ENCODE results near the gene RHBDL2.

The RHBDL2 gene

GRCh38 chr1:38905985-38906384, 35.6 kb downstream of the RHBDL2 start:
- no peak overlapping the region for H3K4me3 ChIP-seq (ENCODE audit: low read depth in 1 of 2, low read length in 2 of 2)
- H3K4me1 ChIP-seq (ENCODE audit: insufficient read depth, low read length), result no peaks in the 10 kb centered on the region
- no peak overlapping the region for H3K9ac ChIP-seq (ENCODE audit: low read length)
- no peaks in the 10 kb centered on the region for H3K27me3 ChIP-seq (ENCODE audit: control insufficient read depth in 1 of 2, insufficient read depth in 2 of 2, low read length in 2 of 2)
- H3K36me3 ChIP-seq (ENCODE audit: insufficient read depth, low read length), result no peaks in the 10 kb centered on the region
- H3K9me3 ChIP-seq (ENCODE audit: low read length), result no peaks in the 10 kb centered on the region
- no peak overlapping the region for H3K27ac ChIP-seq (ENCODE audit: low read depth, low read length)

GRCh38 chr1:38899560-38899959, 42.1 kb downstream of the RHBDL2 start:
- H3K27me3 ChIP-seq (ENCODE audit: control insufficient read depth in 1 of 2, insufficient read depth in 2 of 2, low read length in 2 of 2), result no peaks in the 10 kb centered on the region
- H3K4me3 ChIP-seq (ENCODE audit: low read depth in 1 of 2, low read length in 2 of 2), result no peak overlapping the region
- no peaks in the 10 kb centered on the region for H3K36me3 ChIP-seq (ENCODE audit: insufficient read depth, low read length)
- no peaks in the 10 kb centered on the region for H3K4me1 ChIP-seq (ENCODE audit: insufficient read depth, low read length)
- H3K9me3 ChIP-seq (ENCODE audit: low read length), result no peaks in the 10 kb centered on the region
- H3K27ac ChIP-seq (ENCODE audit: low read depth, low read length), result no peak overlapping the region
- H3K9ac ChIP-seq (ENCODE audit: low read length), result no peak overlapping the region

- Histone ChIP-seq H3K27me3 (ENCODE audit: control insufficient read depth in 1 of 2, insufficient read depth in 2 of 2, low read length in 2 of 2) (no peaks in the 10 kb centered on the region), H3K27ac (ENCODE audit: low read depth, low read length) (no peak overlapping the region), H3K4me1 (ENCODE audit: insufficient read depth, low read length) (no peaks in the 10 kb centered on the region), H3K36me3 (ENCODE audit: insufficient read depth, low read length) (no peaks in the 10 kb centered on the region), H3K9me3 (ENCODE audit: low read length) (no peaks in the 10 kb centered on the region), H3K4me3 (ENCODE audit: low read depth in 1 of 2, low read length in 2 of 2) (no peak overlapping the region), H3K9ac (ENCODE audit: low read length) (no peak overlapping the region)
Measured at GRCh38 chr1:38898653-38899230, 42.9 kb downstream of the RHBDL2 start.

- Histone ChIP-seq H3K4me1 (ENCODE audit: insufficient read depth, low read length) (no peaks in the 10 kb centered on the region), H3K4me3 (ENCODE audit: low read depth in 1 of 2, low read length in 2 of 2) (no peak overlapping the region), H3K27ac (ENCODE audit: low read depth, low read length) (no peak overlapping the region), H3K27me3 (ENCODE audit: control insufficient read depth in 1 of 2, insufficient read depth in 2 of 2, low read length in 2 of 2) (no peaks in the 10 kb centered on the region), H3K9me3 (ENCODE audit: low read length) (no peaks in the 10 kb centered on the region), H3K9ac (ENCODE audit: low read length) (no peak overlapping the region), H3K36me3 (ENCODE audit: insufficient read depth, low read length) (no peaks in the 10 kb centered on the region)
Measured at GRCh38 chr1:38896169-38896568, 45.5 kb downstream of the RHBDL2 start.

GRCh38 chr1:38892976-38893375, 48.7 kb downstream of the RHBDL2 start:
- H3K4me3 ChIP-seq (ENCODE audit: low read depth in 1 of 2, low read length in 2 of 2), result no peak overlapping the region
- H3K27me3 ChIP-seq (ENCODE audit: control insufficient read depth in 1 of 2, insufficient read depth in 2 of 2, low read length in 2 of 2), result no peaks in the 10 kb centered on the region
- no peaks in the 10 kb centered on the region for H3K9me3 ChIP-seq (ENCODE audit: low read length)
- H3K36me3 ChIP-seq (ENCODE audit: insufficient read depth, low read length), result no peaks in the 10 kb centered on the region
- no peaks in the 10 kb centered on the region for H3K4me1 ChIP-seq (ENCODE audit: insufficient read depth, low read length)
- H3K27ac ChIP-seq (ENCODE audit: low read depth, low read length), result no peak overlapping the region
- H3K9ac ChIP-seq (ENCODE audit: low read length), result no peak overlapping the region

- Histone ChIP-seq H3K9me3 (ENCODE audit: low read length) (no peaks in the 10 kb centered on the region), H3K4me3 (ENCODE audit: low read depth in 1 of 2, low read length in 2 of 2) (no peak overlapping the region), H3K4me1 (ENCODE audit: insufficient read depth, low read length) (no peaks in the 10 kb centered on the region), H3K9ac (ENCODE audit: low read length) (no peak overlapping the region), H3K27me3 (ENCODE audit: control insufficient read depth in 1 of 2, insufficient read depth in 2 of 2, low read length in 2 of 2) (no peaks in the 10 kb centered on the region), H3K27ac (ENCODE audit: low read depth, low read length) (no peak overlapping the region), H3K36me3 (ENCODE audit: insufficient read depth, low read length) (no peaks in the 10 kb centered on the region)
Measured at GRCh38 chr1:38891753-38892152, 49.9 kb downstream of the RHBDL2 start.

GRCh38 chr1:38889589-38889988, 52.0 kb downstream of the RHBDL2 start:
- Histone ChIP-seq H3K27ac (ENCODE audit: low read depth, low read length) (no peak overlapping the region), H3K9me3 (ENCODE audit: low read length) (no peaks in the 10 kb centered on the region), H3K4me3 (ENCODE audit: low read depth in 1 of 2, low read length in 2 of 2) (no peak overlapping the region), H3K36me3 (ENCODE audit: insufficient read depth, low read length) (no peaks in the 10 kb centered on the region), H3K9ac (ENCODE audit: low read length) (no peak overlapping the region), H3K4me1 (ENCODE audit: insufficient read depth, low read length) (no peaks in the 10 kb centered on the region), H3K27me3 (ENCODE audit: control insufficient read depth in 1 of 2, insufficient read depth in 2 of 2, low read length in 2 of 2) (no peaks in the 10 kb centered on the region)

GRCh38 chr1:38888423-38889333, 53.0 kb downstream of the RHBDL2 start:
- no peak overlapping the region for H3K4me3 ChIP-seq (ENCODE audit: low read depth in 1 of 2, low read length in 2 of 2)
- H3K27me3 ChIP-seq (ENCODE audit: control insufficient read depth in 1 of 2, insufficient read depth in 2 of 2, low read length in 2 of 2), result no peaks in the 10 kb centered on the region
- H3K4me1 ChIP-seq (ENCODE audit: insufficient read depth, low read length), result no peaks in the 10 kb centered on the region
- H3K36me3 ChIP-seq (ENCODE audit: insufficient read depth, low read length), result no peaks in the 10 kb centered on the region
- H3K9ac ChIP-seq (ENCODE audit: low read length), result no peak overlapping the region
- H3K27ac ChIP-seq (ENCODE audit: low read depth, low read length), result no peak overlapping the region
- no peaks in the 10 kb centered on the region for H3K9me3 ChIP-seq (ENCODE audit: low read length)

- Histone ChIP-seq H3K36me3 (ENCODE audit: insufficient read depth, low read length) (no peaks in the 10 kb centered on the region), H3K4me3 (ENCODE audit: low read depth in 1 of 2, low read length in 2 of 2) (no peak overlapping the region), H3K9me3 (ENCODE audit: low read length) (no peaks in the 10 kb centered on the region), H3K4me1 (ENCODE audit: insufficient read depth, low read length) (no peaks in the 10 kb centered on the region), H3K27ac (ENCODE audit: low read depth, low read length) (no peak overlapping the region), H3K27me3 (ENCODE audit: control insufficient read depth in 1 of 2, insufficient read depth in 2 of 2, low read length in 2 of 2) (no peaks in the 10 kb centered on the region), H3K9ac (ENCODE audit: low read length) (no peak overlapping the region)
Measured at GRCh38 chr1:38885092-38885491, 56.5 kb downstream of the RHBDL2 start.

- no peak within 1 kb of the TSS for H3K27ac ChIP-seq (ENCODE audit: low read depth, low read length)
- H3K36me3 ChIP-seq (ENCODE audit: insufficient read depth, low read length), result no peaks in the 10 kb centered on the region
- no peaks in the 10 kb centered on the region for H3K4me1 ChIP-seq (ENCODE audit: insufficient read depth, low read length)
- H3K9ac ChIP-seq (ENCODE audit: low read length), result no peak within 1 kb of the TSS
- H3K9me3 ChIP-seq (ENCODE audit: low read length), result no peaks in the 10 kb centered on the region
- H3K4me3 ChIP-seq (ENCODE audit: low read depth in 1 of 2, low read length in 2 of 2), result no peak within 1 kb of the TSS
- no peaks in the 10 kb centered on the region for H3K27me3 ChIP-seq (ENCODE audit: control insufficient read depth in 1 of 2, insufficient read depth in 2 of 2, low read length in 2 of 2)
Measured at GRCh38 chr1:38881487-38881886, 60.1 kb downstream of the RHBDL2 start, which contains the start of gene GJA9. GJA9 (minus strand) TSS chr1:38881587; CDS start chr1:38876098, 5,489 bp downstream.

- H3K36me3 ChIP-seq (ENCODE audit: insufficient read depth, low read length), result no peaks in the 10 kb centered on the region
- H3K4me3 ChIP-seq (ENCODE audit: low read depth in 1 of 2, low read length in 2 of 2), result no peak overlapping the region
- no peak overlapping the region for H3K9ac ChIP-seq (ENCODE audit: low read length)
Measured at GRCh38 chr1:38875811-38876210, 65.8 kb downstream of the RHBDL2 start.

More at GRCh38 chr1:38875811-38876210, 65.8 kb downstream of the RHBDL2 start:
- Histone ChIP-seq H3K27me3 (ENCODE audit: control insufficient read depth in 1 of 2, insufficient read depth in 2 of 2, low read length in 2 of 2) (no peaks in the 10 kb centered on the region), H3K27ac (ENCODE audit: low read depth, low read length) (no peak overlapping the region), H3K4me1 (ENCODE audit: insufficient read depth, low read length) (peaks cover 11% of the 10 kb centered on the region), H3K9me3 (ENCODE audit: low read length) (no peaks in the 10 kb centered on the region)

Measured in muscle layer of colon (tissue), 2 donors.